ENCODE results near the gene CRAMP1.
"Not testable (repeated sequence)": the region's sequence is repeated elsewhere in the genome, so short reads cannot be mapped to it uniquely, and the experiment has no call there.

The CRAMP1 gene

GRCh38 chr16:1612320-1613111, at the start of gene CRAMP1:
CRAMP1 (plus strand) TSS chr16:1612360; CDS start chr16:1614640, 2,280 bp downstream.
- peak; percentile 11 for DNase-seq

GRCh38 chr16:1563786-1564185, 48.4 kb upstream of the CRAMP1 start:
- DNase-seq = no peak

GRCh38 chr16:1564325-1564724, 47.8 kb upstream of the CRAMP1 start:
- no peak for DNase-seq

- no peak for DNase-seq
These were observed 46.9 kb upstream of the CRAMP1 start for GRCh38 chr16:1565083-1565805.

GRCh38 chr16:1567988-1568387, 44.2 kb upstream of the CRAMP1 start:
- DNase-seq = no peak

- DNase-seq = no peak
These were observed 41.0 kb upstream of the CRAMP1 start for GRCh38 chr16:1571012-1571671.

- no peak for DNase-seq
These were observed 39.5 kb upstream of the CRAMP1 start for GRCh38 chr16:1572673-1573072.

GRCh38 chr16:1573301-1573700, 38.9 kb upstream of the CRAMP1 start:
- DNase-seq = no peak

GRCh38 chr16:1575578-1575977, 36.6 kb upstream of the CRAMP1 start:
- DNase-seq = no peak

GRCh38 chr16:1579214-1579613, 32.9 kb upstream of the CRAMP1 start:
- no peak for DNase-seq

- no peak for DNase-seq
These were observed 31.9 kb upstream of the CRAMP1 start for GRCh38 chr16:1580256-1580655.

GRCh38 chr16:1580956-1581355, 31.2 kb upstream of the CRAMP1 start:
- no peak for DNase-seq

GRCh38 chr16:1581804-1582203, 30.4 kb upstream of the CRAMP1 start:
- DNase-seq = no peak

GRCh38 chr16:1583180-1583579, 29.0 kb upstream of the CRAMP1 start:
- DNase-seq = no peak

- no peak for DNase-seq
These were observed 27.2 kb upstream of the CRAMP1 start for GRCh38 chr16:1584926-1585484.

GRCh38 chr16:1590366-1590765, 21.8 kb upstream of the CRAMP1 start:
- DNase-seq = no peak

- no peak for DNase-seq
These were observed 21.0 kb upstream of the CRAMP1 start for GRCh38 chr16:1590930-1591705.

- no peak for DNase-seq
These were observed 19.7 kb upstream of the CRAMP1 start for GRCh38 chr16:1592446-1592845.

- not testable (repeated sequence) for DNase-seq
These were observed 16.6 kb upstream of the CRAMP1 start for GRCh38 chr16:1595511-1595910.

- no peak for DNase-seq
These were observed 15.6 kb upstream of the CRAMP1 start for GRCh38 chr16:1596516-1596915.

- no peak for DNase-seq
These were observed 15.0 kb upstream of the CRAMP1 start for GRCh38 chr16:1597154-1597553.

- no peak for DNase-seq
These were observed 11.1 kb upstream of the CRAMP1 start for GRCh38 chr16:1601031-1601430.

GRCh38 chr16:1601489-1601888, 10.7 kb upstream of the CRAMP1 start:
- DNase-seq = no peak

All from stimulated activated CD4-positive, alpha-beta T cell treated with anti-CD3 and anti-CD28 coated beads, Interleukin-12 subunit alpha, Interleukin-12 subunit beta, amount 100 ng/mL, for 4 hours (primary cell).